Uterus (tissue), 4 donors: Measurements from ENCODE around the gene TXLNG. TPM values are rescaled to one million over a fixed set of nuclear protein-coding genes. Genes with fewer than 3 reads are reported as not detected.
A peak's percentile ranks its signal among the peaks of the same experiment; 100 is the strongest.

Experiments used
- DNase-seq, 2 donors: peaks; one replicate each; pipeline ENCODE4 v3.0.0-alpha.2; 2019 to 2020
- H3K27ac ChIP-seq, 2 donors: fragments of 200-600 bp; sonication (generic); 1 replicate in 1 of 2; 2 replicates in 1 of 2; pipeline ENCODE4 v1.5.1; 2016 to 2018
- H3K27me3 ChIP-seq, 2 donors: fragments of 200-600 bp; sonication (generic); one replicate each; pipeline ENCODE4 v1.5.1; 2018 to 2019; ENCODE audit warnings: control low read depth in 1 of 2
- H3K36me3 ChIP-seq, 2 donors: fragments of 200-600 bp; sonication (generic); one replicate each; pipeline ENCODE4 v1.5.1; 2019; ENCODE audit warnings: control low read depth in 1 of 2
- H3K4me1 ChIP-seq, 2 donors: fragments of 200-600 bp; sonication (generic); one replicate each; pipeline ENCODE4 v1.5.1; 2018 to 2019; ENCODE audit warnings: control low read depth in 1 of 2
- H3K4me3 ChIP-seq, 2 donors: fragments of 200-600 bp; sonication (generic); 1 replicate in 1 of 2; 2 replicates in 1 of 2; pipeline ENCODE4 v1.5.1; 2018 to 2019; ENCODE audit warnings: mild to moderate bottlenecking in 1 of 2
- H3K9me3 ChIP-seq, 2 donors: fragments of 200-600 bp; sonication (generic); one replicate each; pipeline ENCODE4 v1.5.1; 2019; ENCODE audit warnings: control low read depth in 1 of 2
- POLR2A ChIP-seq, 2 donors: fragments of 450-650 bp; IDR thresholded peaks; one replicate each; pipeline ENCODE4 v1.6.1; 2016; ENCODE audit warnings: antibody characterized with exemption in 2 of 2, mild to moderate bottlenecking in 1 of 2, moderate library complexity in 1 of 2
- intact Hi-C: fragments of 100-400 bp; cut with DNase I; formaldehyde crosslinking; loops from one replicate; pipeline ENCODE4 v1.15.1; 2023; ENCODE audit warnings: low total_unique reads
- total RNA-seq, 4 donors: library from RNA; depleted of rRNA in 3 of 4; stranded (reverse); fragments of >200 nt in 3 of 4; gene quantifications; one replicate each; pipeline versions ENCODE4 v1.1.0 to v1.2.4, GENCODE V29; 2014 to 2023
- TF ChIP-seq, protein P1 (sequence below), 4 experiments: fragments of 200-600 bp in 2 of 4; fragments of 450-650 bp in 2 of 4; sonication (generic) in 2 of 4; IDR thresholded peaks; one replicate each; pipeline ENCODE4 v1.5.1; 2016 to 2019; ENCODE audit warnings: antibody characterized with exemption in 4 of 4, mild to moderate bottlenecking in 2 of 4, moderate library complexity in 1 of 4
- donor health status: DM: yes; HTN: yes; CAD: no.

TXLNG gene
- total RNA-seq, 4 donors from 2014 or later, result 11.8 to 18.9 (median 13.1) TPM

DNA sequence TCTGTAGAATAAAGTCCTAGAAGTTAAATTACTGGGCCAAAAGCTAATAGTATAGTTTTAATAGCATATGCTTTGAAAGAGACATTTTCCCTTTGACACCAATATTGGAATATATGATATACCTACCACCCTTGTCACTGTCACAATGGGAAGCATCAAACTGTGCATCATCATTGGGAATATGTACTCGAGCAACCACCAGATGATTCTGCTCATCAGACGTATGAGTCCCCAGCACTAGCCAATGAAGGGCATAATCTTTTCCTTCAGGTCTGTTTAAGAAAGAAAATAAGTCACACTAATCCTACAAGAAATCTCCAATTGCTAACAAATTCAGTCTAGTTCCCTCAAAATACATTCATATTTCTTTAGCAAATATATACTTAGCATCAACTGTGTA, 76.6 kb downstream of the TXLNG start:
- TF ChIP-seq, protein P1, sequence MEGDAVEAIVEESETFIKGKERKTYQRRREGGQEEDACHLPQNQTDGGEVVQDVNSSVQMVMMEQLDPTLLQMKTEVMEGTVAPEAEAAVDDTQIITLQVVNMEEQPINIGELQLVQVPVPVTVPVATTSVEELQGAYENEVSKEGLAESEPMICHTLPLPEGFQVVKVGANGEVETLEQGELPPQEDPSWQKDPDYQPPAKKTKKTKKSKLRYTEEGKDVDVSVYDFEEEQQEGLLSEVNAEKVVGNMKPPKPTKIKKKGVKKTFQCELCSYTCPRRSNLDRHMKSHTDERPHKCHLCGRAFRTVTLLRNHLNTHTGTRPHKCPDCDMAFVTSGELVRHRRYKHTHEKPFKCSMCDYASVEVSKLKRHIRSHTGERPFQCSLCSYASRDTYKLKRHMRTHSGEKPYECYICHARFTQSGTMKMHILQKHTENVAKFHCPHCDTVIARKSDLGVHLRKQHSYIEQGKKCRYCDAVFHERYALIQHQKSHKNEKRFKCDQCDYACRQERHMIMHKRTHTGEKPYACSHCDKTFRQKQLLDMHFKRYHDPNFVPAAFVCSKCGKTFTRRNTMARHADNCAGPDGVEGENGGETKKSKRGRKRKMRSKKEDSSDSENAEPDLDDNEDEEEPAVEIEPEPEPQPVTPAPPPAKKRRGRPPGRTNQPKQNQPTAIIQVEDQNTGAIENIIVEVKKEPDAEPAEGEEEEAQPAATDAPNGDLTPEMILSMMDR (IDR thresholded peaks at IDR 0.05), result no peak
- TF ChIP-seq POLR2A (IDR thresholded peaks at IDR 0.05), result no peak
- Histone ChIP-seq H3K27me3 (no peaks in the 10 kb centered on the region), H3K9me3 (no peaks in the 10 kb centered on the region), H3K4me3 (no peak overlapping the region), H3K36me3 (no peaks in the 10 kb centered on the region), H3K4me1 (no peaks in the 10 kb centered on the region), H3K27ac (no peak overlapping the region)
- intact Hi-C loops, result no loop called here
- DNase-seq, result no peak

DNA sequence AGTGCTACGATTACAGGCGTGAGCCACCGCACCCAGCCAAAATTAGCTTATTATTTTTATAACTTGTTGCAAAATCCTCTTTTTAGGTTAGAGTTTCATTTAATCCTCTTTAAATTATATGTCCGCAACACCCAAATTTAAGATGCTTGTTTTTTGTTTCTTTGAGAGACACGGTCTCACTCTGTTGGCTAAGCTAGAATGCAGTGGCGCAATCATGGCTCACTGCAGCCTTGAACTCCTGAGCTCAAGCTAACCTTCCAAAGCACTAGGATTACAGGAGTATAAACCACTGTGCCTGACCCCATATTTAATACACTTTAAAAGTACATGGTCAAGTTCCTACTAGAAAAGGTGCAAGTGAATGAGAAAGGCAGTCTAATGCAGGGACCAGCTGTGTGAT, 81.7 kb downstream of the TXLNG start:
- intact Hi-C loops, result no loop called here
- TF ChIP-seq, protein P1 (IDR thresholded peaks at IDR 0.05), result no peak
- no peak for TF ChIP-seq POLR2A (IDR thresholded peaks at IDR 0.05)
- Histone ChIP-seq H3K27ac (no peak overlapping the region), H3K9me3 (no peaks in the 10 kb centered on the region), H3K27me3 (no peaks in the 10 kb centered on the region), H3K4me1 (peaks cover 4 to 7% of the 10 kb centered on the region in 2 donors), H3K36me3 (no peaks in the 10 kb centered on the region), H3K4me3 (peak overlapping the region in 1 of 2 donors; percentile 87)
- no peak for DNase-seq

DNA sequence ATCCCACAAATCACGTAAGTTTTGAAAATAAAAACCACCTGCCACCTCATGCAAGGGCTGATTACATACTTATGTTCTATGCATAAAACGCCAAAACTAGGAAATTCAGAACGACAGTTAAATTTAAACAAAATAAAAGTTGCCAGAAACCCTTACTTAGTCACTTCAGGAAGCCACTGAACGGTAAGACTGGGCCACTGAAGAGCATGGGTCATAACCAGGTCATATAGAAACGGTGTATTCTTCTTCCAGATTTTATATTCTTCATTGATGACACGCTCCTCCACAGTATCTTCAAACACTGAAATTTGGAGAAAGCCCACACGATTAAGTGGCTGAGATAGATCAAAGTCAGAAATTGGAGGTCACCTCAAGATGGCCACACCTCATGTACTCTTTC, 82.7 kb downstream of the TXLNG start:
- intact Hi-C loops, result no loop called here
- H3K4me3 ChIP-seq, result peak overlapping the region; percentile 48 to 87
- no peaks in the 10 kb centered on the region for H3K9me3 ChIP-seq
- no peak for TF ChIP-seq POLR2A (IDR thresholded peaks at IDR 0.05)
- TF ChIP-seq, protein P1 (IDR thresholded peaks at IDR 0.05), result no peak
- H3K27me3 ChIP-seq, result peaks cover 0 to 3% of the 10 kb centered on the region in 2 donors
- H3K27ac ChIP-seq, result peak overlapping the region; percentile 89 to 95
- no peak for DNase-seq
- peaks cover 4 to 7% of the 10 kb centered on the region in 2 donors for H3K4me1 ChIP-seq
- H3K36me3 ChIP-seq, result no peaks in the 10 kb centered on the region

DNA sequence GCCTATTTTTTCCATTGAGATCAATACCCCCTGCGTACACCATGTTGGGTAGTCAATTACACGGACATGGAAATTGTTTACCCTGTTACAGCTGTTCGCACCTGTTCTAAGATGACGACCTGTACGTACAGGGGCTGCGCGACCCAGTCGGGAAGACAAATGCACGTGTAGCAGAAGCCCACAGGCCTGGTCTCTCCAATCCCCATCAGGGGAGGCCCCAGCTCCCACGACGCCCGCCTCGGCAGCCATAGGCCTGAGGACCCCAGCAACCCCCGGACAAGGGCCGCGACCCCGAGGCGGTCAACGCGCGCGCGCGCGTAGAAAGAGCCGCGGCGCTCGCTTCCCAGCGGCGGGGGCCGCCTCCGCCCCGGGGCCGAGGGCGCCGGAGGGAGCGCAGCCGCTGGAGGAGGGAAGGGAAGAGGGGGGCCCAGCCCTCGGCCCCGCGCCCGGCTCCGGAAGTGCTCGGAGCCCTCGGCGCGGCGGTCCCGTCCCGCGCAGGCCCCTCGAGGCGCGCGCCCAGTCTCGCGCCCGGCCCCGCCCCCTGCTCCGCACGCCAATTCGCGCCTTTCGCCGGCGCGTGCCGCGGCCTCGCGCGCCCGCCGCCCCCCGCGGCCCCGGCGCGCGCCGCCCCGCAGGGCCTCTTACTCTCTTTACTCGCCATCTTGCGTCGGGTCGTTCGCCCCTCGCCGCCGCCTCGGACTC, 83.3 kb downstream of the TXLNG start:
- peak in 1 of 2 donors; percentile 19 for DNase-seq
- H3K27ac ChIP-seq, result peak overlapping the region; percentile 89 to 95
- TF ChIP-seq, protein P1 (IDR thresholded peaks at IDR 0.05), result no peak
- TF ChIP-seq POLR2A (IDR thresholded peaks at IDR 0.05), result no peak
- H3K27me3 ChIP-seq, result peaks cover 0 to 4% of the 10 kb centered on the region in 2 donors
- H3K4me3 ChIP-seq, result peak overlapping the region; percentile 48 to 87
- no peaks in the 10 kb centered on the region for H3K9me3 ChIP-seq
- peaks cover 4 to 7% of the 10 kb centered on the region in 2 donors for H3K4me1 ChIP-seq
- intact Hi-C loops, result no loop called here
- H3K36me3 ChIP-seq, result no peaks in the 10 kb centered on the region

DNA sequence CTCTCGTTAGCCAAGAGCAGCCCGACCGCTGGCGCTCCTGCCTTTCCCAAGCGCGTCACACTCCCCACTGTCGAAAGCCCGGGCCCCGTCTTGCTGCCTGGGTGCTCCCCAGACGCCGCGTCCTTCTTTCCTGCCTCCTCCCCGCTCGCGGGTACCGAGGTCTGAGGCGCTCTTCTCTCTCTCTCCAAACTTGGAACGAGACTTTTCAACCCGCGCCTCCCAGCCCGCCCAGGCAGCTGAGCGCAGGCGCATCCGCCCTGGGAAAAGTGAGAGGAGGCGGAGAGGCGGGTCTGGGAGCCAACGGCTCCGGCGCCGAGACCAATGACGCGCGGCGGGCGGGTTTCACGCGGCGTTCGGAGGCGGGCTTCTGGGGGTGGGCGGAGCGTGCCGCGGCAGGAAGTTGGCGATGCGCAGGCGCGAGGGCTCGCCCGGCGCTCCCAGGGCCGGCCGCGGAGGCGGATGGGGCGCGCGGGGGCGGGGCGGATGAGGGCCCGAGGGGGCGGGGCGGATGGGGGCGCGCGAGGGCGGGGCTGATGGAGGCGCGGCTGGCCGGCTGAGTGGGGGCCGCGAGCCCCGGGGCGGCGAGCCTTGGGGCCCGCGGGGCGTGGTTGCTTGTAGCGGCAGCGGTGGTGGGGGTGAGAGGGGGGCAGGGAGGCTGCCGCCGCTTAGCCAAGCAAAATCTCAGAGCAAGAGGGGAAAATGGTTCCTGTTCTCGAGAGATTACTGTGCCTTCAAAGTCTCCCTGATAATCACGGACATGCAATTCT, 84.0 kb downstream of the TXLNG start, which contains the start of gene RBBP7:
TSS of gene RBBP7 (minus strand) at position 268 of the 767 bp plus-strand sequence. CDS start 309 bp downstream, outside the sequence.
- DNase-seq, result peak; percentile 94 to 97

More for the DNA sequence above, 84.0 kb downstream of the TXLNG start, which contains the start of gene RBBP7:
- intact Hi-C loops, result no loop called here
- TF ChIP-seq, protein P1 (IDR thresholded peaks at IDR 0.05), result no peak
- TF ChIP-seq POLR2A (IDR thresholded peaks at IDR 0.05), result peak; percentile 83 to 93
- H3K36me3 ChIP-seq, result no peaks in the 10 kb centered on the region
- no peaks in the 10 kb centered on the region for H3K9me3 ChIP-seq
- H3K4me3 ChIP-seq, result peak within 1 kb of the TSS; percentile 48 to 87
- peak within 1 kb of the TSS; percentile 89 to 95 for H3K27ac ChIP-seq
- peaks cover 0 to 4% of the 10 kb centered on the region in 2 donors for H3K27me3 ChIP-seq
- H3K4me1 ChIP-seq, result peaks cover 4 to 7% of the 10 kb centered on the region in 2 donors
